A549 (cell line): ENCODE measurements around the gene RAB5IF. TPM values are rescaled to one million over a fixed set of nuclear protein-coding genes. Genes with fewer than 3 reads are reported as not detected.

Experiments
- ATAC-seq, 2 experiments: fragments of 200-7000 bp in 1 of 2; fragments of >200 bp in 1 of 2; cut with Nextera tagmentation in 1 of 2; cut with Tn5 transposase in 1 of 2; 3 replicates each; pipeline versions ENCODE4 v1.8.0 to v1.9.1; 2018 to 2020; ENCODE audit warnings: mild to moderate bottlenecking in 1 of 2, moderate library complexity in 1 of 2
- CTCF ChIA-PET: fragments of 300-600 bp; sonication (Branson Sonifier 250); formaldehyde crosslinking; extraction: SDS; loops from one replicate; lab custom pipeline; 2021; ENCODE audit warnings: antibody characterized with exemption, inconsistent platforms; lab: Yijun Ruan, JAX
- POLR2A ChIA-PET: fragments of 350-600 bp; formaldehyde crosslinking; extraction: SDS; loops from one replicate; lab custom pipeline; 2021; ENCODE audit warnings: antibody characterized with exemption, inconsistent platforms; lab: Yijun Ruan, JAX
- DNase-seq, 2 experiments: peaks; one replicate each; pipeline versions ENCODE4 v3.0.0 to v3.0.0-alpha.2; 2011 to 2016; ENCODE audit warnings: low read depth in 1 of 2, low spot score in 1 of 2
- FAIRE-seq: peaks from 2 replicates; lab custom pipeline; 2011; peaks lifted over from hg19 to GRCh38; lab: Jason Lieb, UNC
- H3K27ac ChIP-seq, 2 experiments: fragments of >200 bp; sonication (Bioruptor Twin); formaldehyde crosslinking; 3 replicates each; pipeline ENCODE4 v1.5.1; 2016 to 2017
- H3K4me1 ChIP-seq: fragments of >200 bp; sonication (Bioruptor Twin); formaldehyde crosslinking; 3 replicates; pipeline ENCODE4 v1.6.1; 2016
- H3K4me2 ChIP-seq: fragments of >200 bp; sonication (Bioruptor Twin); formaldehyde crosslinking; 3 replicates; pipeline ENCODE4 v1.6.1; 2016
- H3K4me3 ChIP-seq: fragments of >200 bp; sonication (Bioruptor Twin); formaldehyde crosslinking; 3 replicates; pipeline ENCODE4 v1.5.1; 2016
- H3K9me3 ChIP-seq: fragments of >200 bp; sonication (Bioruptor Twin); formaldehyde crosslinking; 3 replicates; pipeline ENCODE4 v1.6.1; 2016
- CBX2 ChIP-seq: fragments of 200-600 bp; sonication (generic); IDR thresholded peaks from 2 replicates; pipeline ENCODE4 v1.6.1; 2016; ENCODE audit warnings: low read depth, mild to moderate bottlenecking, borderline replicate concordance
- CBX8 ChIP-seq: fragments of 200-600 bp; sonication (generic); IDR thresholded peaks from 2 replicates; pipeline ENCODE4 v1.6.1; 2016
- FOSB ChIP-seq: fragments of 250-450 bp; sonication (Bioruptor Pico); IDR thresholded peaks from 2 replicates; pipeline ENCODE4 v1.5.0; 2020; ENCODE audit warnings: mild to moderate bottlenecking, moderate library complexity
- HMGXB4 ChIP-seq: fragments of 250-450 bp; sonication (Bioruptor Pico); IDR thresholded peaks from 2 replicates; pipeline ENCODE4 v1.5.0; 2021; ENCODE audit warnings: mild to moderate bottlenecking, moderate library complexity, borderline replicate concordance
- HOXA7 ChIP-seq: fragments of 250-450 bp; sonication (Bioruptor Pico); IDR thresholded peaks from 2 replicates; pipeline ENCODE4 v1.5.0; 2020; ENCODE audit warnings: mild to moderate bottlenecking, moderate library complexity
- KDM1A ChIP-seq: fragments of 200-600 bp; sonication (generic); IDR thresholded peaks from 2 replicates; pipeline ENCODE4 v1.6.1; 2016; ENCODE audit warnings: low read depth, mild to moderate bottlenecking
- MYC ChIP-seq: IDR thresholded peaks from 2 replicates; pipeline ENCODE4 v1.6.1; 2012; ENCODE audit warnings: mild to moderate bottlenecking, inconsistent platforms, low read length, improper control_type of control experiment, borderline replicate concordance
- NFE2L2 ChIP-seq: fragments of 150-350 bp; conservative IDR thresholded peaks from 2 replicates; pipeline ENCODE4 v1.6.1; 2014; ENCODE audit warnings: low read length
- NPAS2 ChIP-seq: fragments of 250-450 bp; sonication (Bioruptor Pico); IDR thresholded peaks from 2 replicates; pipeline ENCODE4 v1.8.0; 2022; ENCODE audit warnings: mild to moderate bottlenecking, moderate library complexity, borderline replicate concordance
- PHF8 ChIP-seq: fragments of 200-600 bp; sonication (generic); IDR thresholded peaks from 2 replicates; pipeline ENCODE4 v1.6.1; 2016; ENCODE audit warnings: low read depth, mild to moderate bottlenecking, antibody characterized with exemption, moderate library complexity, borderline replicate concordance
- POLR2A ChIP-seq: IDR thresholded peaks from 2 replicates; pipeline ENCODE4 v1.6.1; 2012; ENCODE audit warnings: mild to moderate bottlenecking, low read length
- POLR2AphosphoS2 ChIP-seq: conservative IDR thresholded peaks from 2 replicates; pipeline ENCODE4 v1.6.1; 2012; ENCODE audit warnings: low read length, improper control_type of control experiment, inconsistent platforms
- RARB ChIP-seq: fragments of 250-450 bp; sonication (Bioruptor Pico); IDR thresholded peaks from 2 replicates; pipeline ENCODE4 v1.8.0; 2021; ENCODE audit warnings: mild to moderate bottlenecking, moderate library complexity
- RCOR1 ChIP-seq: fragments of 150-350 bp; IDR thresholded peaks from 2 replicates; pipeline ENCODE4 v1.6.1; 2014; ENCODE audit warnings: antibody characterized with exemption, low read length, low read depth
- REST ChIP-seq: fragments of 200-600 bp; sonication (generic); IDR thresholded peaks from 2 replicates; pipeline ENCODE4 v1.6.1; 2016; ENCODE audit warnings: antibody characterized with exemption, mild to moderate bottlenecking, moderate library complexity
- RNF2 ChIP-seq: fragments of 200-600 bp; sonication (generic); IDR thresholded peaks from 2 replicates; pipeline ENCODE4 v1.6.1; 2016; ENCODE audit warnings: low read depth, mild to moderate bottlenecking, antibody characterized with exemption, moderate library complexity, borderline replicate concordance
- SMC3 ChIP-seq: fragments of >200 bp; sonication (Bioruptor Twin); formaldehyde crosslinking; IDR thresholded peaks from 3 replicates; pipeline ENCODE4 v1.6.1; 2018; ENCODE audit warnings: inconsistent platforms
- ZC3H11A ChIP-seq: fragments of 450-650 bp; IDR thresholded peaks from 2 replicates; pipeline ENCODE4 v1.6.1; 2014; ENCODE audit warnings: antibody characterized with exemption, mild to moderate bottlenecking
- WGBS: methylation state at CpG from one replicate; pipeline ENCODE4 v1.1.6; 2017; ENCODE audit errors: missing lambda C conversion rate; 5-methylcytosine and 5-hydroxymethylcytosine counted together
- polyA plus RNA-seq, 4 experiments: library from polyadenylated mRNA; depleted of rRNA in 3 of 4; stranded (reverse); fragments of >200 nt; fragmentation: RNase III in 1 of 4; extraction: RNeasy Plus Mini Kit Qiagen cat#74134 plus additional on column Dnase treatment in 1 of 4; gene quantifications; 2 replicates in 3 of 4; 3 replicates in 1 of 4; pipeline ENCODE4 v1.2.3, GENCODE V29; 2011 to 2017

Gene RAB5IF
- polyA plus RNA-seq, 2 of the 4 experiments (the other 2 are of a cell fraction) = 246 to 345 TPM

GRCh38 chr20:36582322-36582721 lies 23.3 kb upstream of the RAB5IF start:
- ATAC-seq (no peak), FAIRE-seq (no peak)
- Histone ChIP-seq H3K9me3 (no peaks in the 10 kb centered on the region), H3K27ac (no peak overlapping the region), H3K4me3 (no peak overlapping the region), H3K4me1 (no peaks in the 10 kb centered on the region)
- POLR2A ChIA-PET = no interaction called here
- no peak for TF ChIP-seq SMC3
- no peak for TF ChIP-seq RNF2
- TF ChIP-seq NPAS2 (CRISPR knock-in tag) = no peak
- TF ChIP-seq CBX2 = no peak
- TF ChIP-seq HMGXB4 (CRISPR knock-in tag) = no peak
- no peak for TF ChIP-seq FOSB (CRISPR knock-in tag)
- TF ChIP-seq PHF8 = no peak
- TF ChIP-seq RCOR1 = no peak
- TF ChIP-seq MYC = no peak
- no peak for TF ChIP-seq RARB
- TF ChIP-seq, all 56 proteins: peak for 0
- no peak for DNase-seq
- 71% methylated on average over 4 of the region's 4 CpGs for WGBS
- CTCF ChIA-PET = no interaction called here
- H3K4me2 ChIP-seq = no peak overlapping the region

DNA sequence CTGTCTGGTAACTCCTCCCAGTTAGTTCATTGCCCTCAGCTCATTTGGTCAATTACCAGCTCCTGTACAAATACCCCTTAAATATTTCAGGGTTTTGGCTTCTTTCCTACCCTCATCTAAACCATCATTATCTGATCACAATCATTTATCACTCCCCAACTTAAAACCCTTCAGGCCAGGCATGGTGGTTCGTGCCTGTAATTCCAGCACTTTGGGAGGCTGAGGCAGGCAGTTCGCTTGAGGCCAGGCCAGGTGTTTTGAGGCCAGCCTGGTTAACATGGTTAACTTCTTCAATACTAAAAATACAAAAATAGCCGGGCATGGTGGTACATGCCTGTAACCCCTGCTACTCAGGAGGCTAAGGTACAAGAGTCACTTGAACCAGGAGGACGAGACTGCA lies 22.8 kb upstream of the RAB5IF start:
- POLR2A ChIA-PET = no interaction called here

More for the DNA sequence above, 22.8 kb upstream of the RAB5IF start:
- ATAC-seq (no peak), DNase-seq (no peak), FAIRE-seq (no peak)
- H3K9me3 ChIP-seq = no peaks in the 10 kb centered on the region
- no peak overlapping the region for H3K27ac ChIP-seq
- CTCF ChIA-PET = no interaction called here
- 93% methylated on average over 4 of the region's 4 CpGs for WGBS
- no peaks in the 10 kb centered on the region for H3K4me1 ChIP-seq
- no peak overlapping the region for H3K4me2 ChIP-seq
- TF ChIP-seq CBX8 (no peak), POLR2A (no peak), NFE2L2 (no peak), HOXA7 (CRISPR knock-in tag) (no peak), RARB (no peak), KDM1A (no peak), ZC3H11A (no peak), POLR2AphosphoS2 (no peak), REST (no peak)
- H3K4me3 ChIP-seq = no peak overlapping the region
